ENCODE measurements around the gene ZFHX3.

The ZFHX3 gene

DNA sequence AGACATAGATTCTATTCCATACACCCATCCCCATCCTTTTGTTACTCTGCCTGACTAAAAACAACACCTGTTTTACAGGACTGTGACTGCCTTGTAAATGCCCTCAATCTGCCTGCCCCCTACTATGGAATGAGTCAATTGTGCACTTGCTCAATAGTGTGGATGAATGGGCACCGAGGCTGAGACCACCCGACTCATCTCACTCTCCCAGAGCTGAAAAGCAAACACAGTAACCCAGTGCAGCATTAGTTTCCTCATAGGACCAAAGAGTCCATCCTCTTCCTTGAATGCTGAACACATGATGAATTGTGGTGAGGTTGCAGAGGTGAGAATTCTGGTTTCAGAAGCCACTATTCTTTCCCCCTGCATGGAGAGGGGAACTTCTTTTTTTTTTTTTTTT, 233.7 kb downstream of the ZFHX3 start:
- DNase-seq = no peak

DNA sequence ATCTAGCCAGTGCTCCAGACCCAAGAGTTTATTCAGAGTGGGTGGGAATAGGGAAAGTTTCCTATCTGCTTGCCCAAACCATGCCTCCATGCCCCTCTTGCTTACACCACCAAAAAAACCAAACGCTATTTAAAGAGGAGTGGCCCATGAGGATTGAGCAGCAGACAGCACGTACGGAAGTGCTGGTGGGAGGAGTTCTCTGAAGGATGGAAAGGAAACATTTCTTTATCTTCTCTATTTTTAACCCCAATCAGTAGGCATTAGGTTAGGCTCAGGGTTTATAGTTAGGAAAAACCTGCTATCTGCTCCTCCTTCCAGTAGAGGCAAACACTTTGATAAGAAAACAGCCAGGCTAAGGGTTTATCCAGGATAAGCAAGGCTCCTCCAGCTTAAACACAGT, 235.3 kb downstream of the ZFHX3 start:
- DNase-seq = no peak

DNA sequence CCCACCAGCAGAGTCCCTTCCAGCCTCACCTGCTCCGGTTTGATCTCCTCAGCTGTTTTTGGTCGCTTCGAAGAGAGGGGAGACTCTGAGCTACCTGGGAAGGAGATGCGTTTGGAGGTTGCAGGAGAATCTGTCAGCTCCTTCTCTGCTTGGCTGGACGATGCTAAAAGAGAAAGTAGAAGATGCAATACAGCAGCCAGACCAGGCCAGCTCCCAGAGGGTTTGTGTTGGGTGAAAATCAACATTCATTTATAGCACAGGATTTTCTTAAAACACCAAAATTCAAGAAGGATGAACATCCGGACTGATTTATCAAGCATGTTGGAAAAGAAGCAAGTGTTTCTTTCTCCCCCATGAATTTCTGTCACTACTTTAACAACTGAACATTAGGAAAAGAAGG, 236.1 kb downstream of the ZFHX3 start:
- DNase-seq = no peak

DNA sequence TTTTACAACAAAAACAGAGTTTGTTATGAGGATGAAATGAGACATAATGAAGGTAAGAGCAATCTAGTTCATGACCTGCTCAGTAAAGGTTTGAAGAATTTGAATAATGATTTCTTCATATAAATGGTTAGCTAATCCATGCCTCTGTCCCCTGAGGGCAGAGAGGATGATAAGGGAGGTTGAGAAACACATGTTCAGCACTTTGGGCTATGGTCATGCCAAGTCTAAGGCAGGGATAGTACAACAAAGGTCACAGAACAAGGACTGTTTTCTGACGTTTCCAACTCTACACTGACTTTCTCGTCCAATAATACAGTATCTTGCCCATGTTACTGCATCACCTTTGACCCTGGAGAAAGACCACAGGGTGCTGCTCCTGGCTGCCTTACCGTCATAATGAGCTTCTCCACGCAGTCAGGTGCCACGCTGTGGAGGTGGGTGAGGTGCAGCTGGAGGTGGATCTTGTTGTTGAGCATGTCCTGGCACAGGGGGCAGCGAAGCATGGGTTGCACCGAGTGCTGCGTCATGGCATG, 236.7 kb downstream of the ZFHX3 start:
- DNase-seq = no peak

DNA sequence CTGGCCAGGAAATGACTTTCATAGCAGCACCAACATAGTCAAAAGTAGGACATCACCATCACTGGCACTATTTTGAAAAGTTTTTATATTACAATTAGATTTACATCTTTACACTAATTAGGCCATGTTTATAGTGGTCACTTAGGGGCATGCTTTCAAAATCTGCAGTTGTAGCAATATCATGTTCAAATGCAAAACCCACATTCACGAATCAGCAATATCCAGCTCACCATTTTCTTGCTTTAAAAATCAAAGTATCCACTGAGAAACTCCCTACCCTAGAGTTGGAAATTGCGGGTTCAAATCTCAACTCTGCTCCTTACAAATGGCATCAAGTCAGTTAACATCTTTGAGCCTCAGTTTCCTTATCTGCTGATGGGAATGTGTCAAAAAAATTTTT, 237.4 kb downstream of the ZFHX3 start:
- DNase-seq = no peak

DNA sequence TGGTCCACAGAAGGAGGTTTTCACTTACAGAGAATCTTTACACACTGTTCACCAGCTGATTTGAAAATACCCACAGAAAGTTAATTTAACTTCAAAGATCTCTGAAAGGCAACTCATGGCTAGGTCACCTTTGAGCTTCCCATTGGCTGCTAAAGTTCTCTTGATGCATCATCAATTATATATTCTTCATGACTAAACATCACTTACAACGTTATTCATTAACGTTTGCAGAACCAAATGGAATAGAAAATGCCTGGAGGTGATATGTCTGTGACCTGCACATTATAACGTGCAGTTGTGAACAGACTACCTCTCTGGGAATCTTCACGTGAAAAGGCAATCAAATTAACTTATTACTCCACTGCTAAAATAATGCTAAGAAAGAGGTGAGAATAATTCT, 238.5 kb downstream of the ZFHX3 start:
- DNase-seq = no peak

DNA sequence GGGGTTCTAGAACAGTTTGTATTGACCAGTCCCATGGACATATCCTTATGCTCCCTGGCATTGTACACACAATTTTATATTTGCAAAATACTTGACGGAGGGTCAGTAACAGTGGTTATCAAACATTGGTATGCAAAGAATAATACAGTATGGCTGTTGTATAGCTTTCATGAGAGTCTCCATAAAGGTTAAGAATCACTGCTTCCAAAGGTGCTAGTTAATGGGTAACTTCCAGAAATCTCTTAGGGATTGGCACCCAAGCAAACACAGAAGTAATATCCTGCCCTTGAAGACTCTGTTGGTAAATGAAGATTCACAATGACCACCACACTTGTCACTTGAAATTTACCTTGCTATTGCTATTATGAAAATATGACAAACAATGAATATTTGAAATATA, 239.2 kb downstream of the ZFHX3 start:
- no peak for DNase-seq

DNA sequence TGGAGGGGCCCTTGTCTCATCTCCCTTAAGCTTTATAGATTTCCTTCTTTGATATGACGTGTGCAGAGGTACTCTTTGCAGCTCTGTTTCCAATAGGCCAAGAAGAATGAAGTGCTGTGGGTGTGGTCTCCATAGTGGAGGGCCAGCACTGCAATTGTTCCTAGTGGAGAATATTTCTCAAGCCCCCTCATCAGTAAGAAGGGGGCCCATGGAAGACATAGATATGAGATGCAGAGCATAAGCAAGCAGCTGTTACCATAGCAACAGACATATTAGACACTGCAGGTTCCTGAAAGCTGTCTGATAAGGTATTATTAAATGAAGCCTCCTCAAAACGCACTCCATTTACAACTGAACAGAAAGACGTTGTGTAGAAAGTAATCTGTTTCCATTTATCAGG, 240.7 kb downstream of the ZFHX3 start:
- DNase-seq = no peak

DNA sequence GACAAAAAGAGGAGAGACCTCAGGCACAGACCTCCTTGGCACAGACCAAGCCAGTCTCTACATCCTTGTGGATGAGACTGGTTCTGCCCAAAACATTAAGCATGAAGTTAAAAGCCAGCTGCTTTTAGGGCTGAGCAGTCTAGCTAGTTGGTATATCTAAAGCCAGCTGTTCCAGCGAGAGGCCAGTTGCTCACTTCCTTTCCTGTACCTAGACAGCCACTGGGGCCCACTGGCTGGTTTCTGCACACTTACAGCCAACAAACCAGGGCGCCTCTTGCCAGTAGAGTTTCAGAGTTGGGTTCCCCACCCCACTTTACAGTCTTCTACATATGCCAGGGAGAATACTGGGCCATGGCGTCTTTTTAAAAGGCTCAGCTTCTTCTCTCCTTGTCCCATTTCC, 242.4 kb downstream of the ZFHX3 start:
- no peak for DNase-seq

DNA sequence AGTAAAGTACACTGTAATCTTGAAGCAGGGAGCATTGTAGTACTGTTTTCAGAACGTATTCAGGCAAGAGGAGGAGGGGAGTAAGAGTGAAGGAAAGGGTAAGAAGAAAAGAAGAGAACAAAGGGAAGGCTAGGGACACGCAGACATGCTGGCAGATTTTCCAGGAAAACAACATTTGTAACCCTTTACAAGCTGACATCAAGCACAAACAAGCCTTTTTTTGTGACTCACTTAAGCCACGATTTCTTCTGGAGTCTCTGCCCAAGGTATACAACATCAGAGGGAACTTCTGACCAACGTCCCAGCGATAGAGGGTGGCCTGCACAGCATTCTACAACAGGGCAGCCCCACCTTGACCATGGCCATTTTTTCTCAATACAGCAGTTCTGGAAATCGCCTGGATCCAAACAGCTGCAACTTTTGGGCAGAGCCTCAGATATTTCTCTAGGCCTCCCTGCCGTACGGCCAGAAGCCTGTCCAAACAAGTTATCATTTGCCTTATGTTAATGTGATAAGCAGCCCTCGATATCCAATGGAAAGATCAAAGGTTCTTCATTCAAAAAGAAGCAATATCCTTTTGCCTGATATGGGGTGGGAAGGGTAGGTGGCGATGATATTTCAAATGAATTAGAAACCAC, 247.3 kb downstream of the ZFHX3 start:
- DNase-seq = no peak

DNA sequence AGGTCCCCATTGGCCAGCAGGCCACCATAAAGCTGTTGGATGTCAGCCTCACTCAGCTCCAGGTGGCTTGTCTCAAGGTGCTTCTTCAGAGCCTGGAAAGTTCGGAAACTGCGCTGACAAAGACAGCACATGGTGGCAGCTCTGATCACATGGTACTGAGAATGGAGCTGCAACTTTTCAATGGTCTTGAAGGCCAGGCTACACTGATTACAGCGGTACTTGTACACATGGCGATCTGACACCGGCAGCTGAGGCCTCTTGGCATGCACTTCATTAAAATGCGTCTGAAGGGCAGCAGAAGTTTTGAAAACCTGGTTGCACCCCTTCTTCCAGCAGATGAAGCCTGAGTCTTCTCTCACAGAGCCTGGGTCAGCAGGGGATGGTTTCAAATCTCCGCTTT, 249.7 kb downstream of the ZFHX3 start:
- DNase-seq = no peak

DNA sequence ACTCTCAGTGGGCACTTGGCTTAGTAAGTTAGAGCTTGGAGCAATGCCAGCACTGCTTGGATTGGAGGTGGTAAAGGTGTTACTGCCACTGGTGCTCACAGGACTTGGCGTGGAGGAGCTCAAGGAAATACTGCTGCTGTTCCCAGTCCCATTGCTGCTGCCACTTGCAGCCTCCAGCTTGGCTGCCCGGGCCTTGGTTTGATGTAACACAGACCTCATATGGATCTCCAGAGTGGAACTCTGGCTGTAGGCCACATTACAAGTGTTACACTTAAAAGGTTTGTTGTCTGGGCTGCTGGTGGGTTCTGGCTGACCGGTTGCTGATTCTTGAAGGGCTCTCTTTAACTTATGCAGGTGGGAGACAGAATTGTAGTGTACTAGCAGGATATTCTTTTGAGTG, 250.3 kb downstream of the ZFHX3 start:
- DNase-seq = no peak

DNA sequence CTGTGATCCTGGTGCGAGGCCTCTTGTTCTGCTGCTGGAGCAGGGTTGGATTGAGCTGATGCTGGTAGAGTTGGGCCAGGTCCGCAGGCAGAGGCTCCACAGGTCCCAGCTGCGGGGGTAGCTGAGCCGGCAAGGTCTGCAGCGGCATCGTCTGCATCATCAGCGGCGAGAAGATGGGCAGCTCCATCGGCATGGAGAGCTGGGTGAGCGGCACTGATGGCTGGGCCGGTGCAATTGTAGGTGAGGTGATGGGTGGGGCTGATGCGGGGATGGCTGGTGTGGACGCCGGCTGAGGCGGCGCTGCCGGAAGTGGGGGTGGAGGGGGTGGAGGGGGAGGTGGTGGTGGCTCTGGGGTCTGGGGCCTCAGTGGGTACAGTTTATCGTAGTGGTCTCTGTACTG, 251.7 kb downstream of the ZFHX3 start:
- no peak for DNase-seq

DNA sequence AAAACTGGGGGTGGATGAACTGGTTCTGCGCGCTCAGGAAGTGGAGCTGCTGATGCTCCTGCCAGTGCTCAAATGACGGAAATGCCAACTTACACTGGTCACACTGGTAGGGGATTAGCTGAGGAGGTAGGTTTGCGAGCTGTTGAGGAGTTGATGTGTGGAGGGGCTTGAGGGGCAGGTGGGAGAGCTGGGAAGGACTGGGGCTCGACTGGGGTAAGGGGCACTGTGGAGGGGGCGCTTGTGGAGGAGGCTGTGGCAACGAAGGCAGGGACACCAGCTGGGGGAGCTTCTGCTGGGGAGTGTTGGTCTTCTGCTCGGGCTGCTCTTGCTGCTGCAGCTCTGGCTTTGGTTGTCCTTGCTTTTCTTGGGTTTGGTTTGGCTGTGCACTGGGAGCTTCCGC, 252.9 kb downstream of the ZFHX3 start:
- no peak for DNase-seq

DNA sequence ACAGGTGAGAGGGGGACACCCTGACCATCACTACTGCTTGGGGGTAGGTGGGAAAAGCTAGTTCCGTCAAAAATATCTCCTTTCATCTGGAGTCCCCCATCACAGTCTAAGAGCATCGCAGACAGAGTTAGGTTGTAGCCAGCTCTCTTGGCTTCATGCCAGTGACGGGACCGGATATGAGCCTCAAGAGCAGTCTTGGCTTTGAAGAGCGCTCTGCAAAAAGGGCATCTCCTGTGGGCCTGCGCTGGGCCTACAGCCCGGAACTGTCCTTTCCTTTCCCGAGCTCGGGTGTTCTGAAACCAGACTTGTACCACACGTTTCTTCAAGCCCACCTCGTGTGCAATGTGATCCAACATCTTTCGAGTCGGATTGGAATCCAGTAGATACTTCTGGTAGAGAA, 253.6 kb downstream of the ZFHX3 start:
- DNase-seq = no peak

DNA sequence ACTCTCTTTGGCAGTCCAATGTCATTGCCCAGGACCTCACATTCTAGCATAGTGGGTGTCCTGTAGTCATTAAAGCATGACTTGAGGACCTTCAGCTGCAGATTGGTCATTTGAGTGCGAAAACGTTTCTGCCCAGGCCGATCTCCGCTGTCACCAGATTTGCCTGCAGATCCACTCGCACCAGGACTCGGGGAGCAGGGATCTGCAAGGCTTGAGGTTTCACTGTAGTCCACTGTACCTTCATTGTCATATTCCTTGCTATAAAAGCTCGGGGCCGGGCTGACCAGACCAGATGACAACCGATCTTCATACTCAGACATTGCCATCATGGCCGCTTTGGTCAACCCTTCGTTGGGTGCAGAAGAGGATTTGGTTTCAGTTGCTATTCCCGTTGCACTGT, 254.2 kb downstream of the ZFHX3 start:
- DNase-seq = no peak

DNA sequence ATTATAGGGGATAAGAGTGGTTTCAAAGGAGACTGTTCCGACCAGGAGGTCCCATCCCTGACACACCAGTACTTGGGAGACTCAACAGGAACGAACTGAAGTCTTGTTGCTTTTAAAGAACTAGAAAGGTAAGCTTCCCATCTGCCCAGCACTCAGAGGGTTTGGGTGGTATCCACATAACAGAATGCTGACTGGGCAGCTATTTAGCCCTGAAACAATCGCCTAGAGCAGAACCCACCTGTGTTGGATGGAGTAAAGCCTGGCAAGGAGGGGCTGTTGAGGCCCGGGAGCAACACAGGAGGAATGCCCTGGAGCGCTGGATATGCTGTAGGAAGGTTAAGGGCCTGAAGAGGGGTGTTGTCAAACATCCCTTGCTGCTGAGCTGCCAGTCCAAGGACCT, 254.9 kb downstream of the ZFHX3 start:
- DNase-seq = no peak

DNA sequence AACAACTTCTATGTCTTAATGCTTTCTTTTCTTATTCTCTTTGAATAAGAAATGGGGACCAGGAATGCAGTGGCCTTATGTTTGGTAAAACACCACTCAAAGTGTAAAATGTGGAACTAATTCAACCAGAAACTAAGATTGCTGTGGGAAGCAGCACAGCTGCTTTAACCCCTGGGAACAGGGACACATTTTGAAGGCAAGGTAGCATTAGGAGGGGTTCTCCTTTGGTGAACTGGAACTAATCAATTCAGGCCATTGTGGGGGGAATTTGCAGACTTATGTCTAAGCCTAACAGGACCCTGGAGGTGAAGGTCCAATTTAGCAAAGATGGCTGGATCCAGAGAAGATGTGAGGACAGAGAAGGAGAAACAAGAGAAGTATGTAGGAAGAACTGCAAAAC, 256.1 kb downstream of the ZFHX3 start:
- no peak for DNase-seq

DNA sequence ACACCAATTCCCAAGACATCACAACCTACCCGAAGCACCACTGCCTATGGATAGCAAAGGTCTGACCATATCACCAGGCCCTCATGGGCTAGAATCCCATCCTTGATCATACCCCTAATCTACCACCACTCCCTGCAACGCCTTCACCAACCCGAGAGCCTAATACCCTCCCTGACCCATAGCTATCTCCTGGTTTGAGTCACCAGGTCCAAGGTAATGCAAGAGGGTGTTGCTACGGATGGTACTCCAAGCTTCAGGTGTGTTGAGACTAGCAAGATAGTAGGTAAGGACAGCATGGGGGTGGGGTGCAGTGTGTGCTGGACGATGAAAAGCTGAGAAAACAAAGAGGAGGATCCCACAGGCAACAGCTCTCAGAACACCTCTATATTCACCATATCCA, 258.0 kb downstream of the ZFHX3 start:
- DNase-seq = no peak

DNA sequence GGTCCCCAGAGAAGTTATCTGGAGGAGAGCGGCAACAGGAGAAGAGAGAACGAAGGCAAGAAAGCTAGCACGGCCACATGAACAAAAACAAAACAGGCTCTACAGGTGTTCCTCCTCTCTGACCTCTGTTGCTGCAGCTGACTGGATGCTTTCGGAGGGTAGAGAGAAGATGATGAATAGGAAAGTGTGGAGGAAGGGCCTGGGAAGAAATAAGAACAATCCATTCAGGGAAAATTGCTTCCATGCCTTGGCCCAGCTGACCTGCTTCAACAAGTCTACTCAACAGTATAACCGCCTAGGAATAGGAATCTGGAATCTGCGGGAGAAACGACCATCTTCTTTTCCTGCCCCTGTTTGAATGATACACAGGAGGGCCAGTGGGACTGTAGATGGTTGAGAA, 258.5 kb downstream of the ZFHX3 start:
- DNase-seq = no peak

DNA sequence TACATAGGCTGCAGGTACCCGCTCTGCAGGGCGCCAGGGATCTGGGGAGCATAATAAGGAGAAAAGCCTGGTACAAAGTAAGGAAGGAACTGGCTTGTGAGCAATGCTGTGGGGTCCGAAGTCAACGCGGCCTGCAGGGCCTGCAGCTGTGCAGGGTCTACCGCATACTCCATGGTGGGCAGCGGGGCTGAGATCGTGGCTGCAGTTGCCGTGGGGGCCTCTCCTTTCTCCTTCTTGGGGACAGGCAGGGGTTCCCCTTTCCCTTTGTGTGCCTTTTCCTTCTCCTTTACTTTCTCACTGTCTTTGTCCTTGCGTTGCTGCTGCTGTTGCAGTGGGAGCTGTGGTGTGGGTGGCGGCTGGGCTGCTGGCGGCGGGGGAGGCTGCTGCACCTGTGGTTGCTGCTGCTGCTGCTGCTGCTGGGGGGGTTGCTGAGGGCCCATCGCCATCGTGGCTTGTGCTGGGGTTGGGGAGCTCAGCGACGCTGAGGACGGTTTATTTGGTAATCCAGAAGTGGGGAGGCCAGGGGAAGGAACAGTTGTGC, 259.6 kb downstream of the ZFHX3 start:
- DNase-seq = no peak

DNA sequence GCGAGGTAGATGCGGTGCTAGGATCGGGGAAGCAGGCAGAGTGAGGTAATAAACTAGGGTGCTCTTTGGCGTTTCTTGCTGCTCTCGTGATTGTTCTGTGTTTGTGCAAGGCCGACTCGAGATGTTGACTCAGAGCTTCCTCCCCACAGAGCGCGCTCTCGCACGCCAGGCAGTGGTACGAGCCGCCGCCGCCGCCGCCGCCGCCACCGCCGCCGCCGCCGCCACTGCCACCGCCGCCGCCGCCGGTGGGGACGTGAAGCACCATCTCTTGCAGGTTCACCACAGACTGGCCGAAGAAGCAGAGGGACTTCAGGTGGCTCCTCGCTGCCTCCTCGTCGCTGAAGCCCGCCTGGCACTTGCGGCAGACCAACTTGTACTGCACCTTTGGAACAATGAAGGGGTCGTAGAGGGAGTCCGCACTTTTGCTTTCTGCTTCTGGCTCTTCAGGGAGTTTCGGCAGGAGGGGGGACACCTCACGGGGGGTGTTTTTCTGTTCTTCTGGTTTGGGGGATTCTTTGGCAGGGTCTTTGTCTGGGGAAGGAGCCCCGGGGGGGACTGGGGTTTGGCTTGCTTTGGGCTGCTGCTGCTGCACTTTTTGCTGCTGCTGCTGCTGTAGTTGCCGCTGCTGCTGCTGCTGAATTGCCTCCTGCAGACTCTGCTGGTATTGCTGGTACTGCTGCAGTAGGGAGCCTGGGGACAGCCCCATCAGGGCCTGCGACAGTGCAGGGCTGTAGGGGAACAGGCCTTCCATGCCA, 260.2 kb downstream of the ZFHX3 start:
- peak in 5 of 6 experiments; percentile 4 to 56 (median 26) for DNase-seq

DNA sequence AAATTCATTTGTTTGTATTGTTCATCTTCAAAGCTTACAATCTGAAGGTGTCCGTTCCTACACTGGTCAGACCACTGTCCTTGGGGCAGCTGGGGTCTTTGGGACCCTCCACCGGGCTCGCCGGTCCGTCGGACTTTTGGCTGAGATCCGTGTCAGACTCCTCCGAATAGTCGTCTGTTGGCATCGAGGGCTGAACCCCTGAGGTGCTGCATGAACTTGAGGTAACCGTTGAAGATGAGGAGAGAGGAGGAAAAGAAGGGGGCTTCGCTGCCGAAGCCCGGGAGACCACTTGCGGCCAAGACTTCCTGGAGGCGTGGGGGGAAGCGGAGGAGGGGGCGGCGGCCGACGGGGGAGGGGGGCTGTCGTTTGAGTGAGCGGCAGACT, 260.8 kb downstream of the ZFHX3 start:
- DNase-seq = no peak

DNA sequence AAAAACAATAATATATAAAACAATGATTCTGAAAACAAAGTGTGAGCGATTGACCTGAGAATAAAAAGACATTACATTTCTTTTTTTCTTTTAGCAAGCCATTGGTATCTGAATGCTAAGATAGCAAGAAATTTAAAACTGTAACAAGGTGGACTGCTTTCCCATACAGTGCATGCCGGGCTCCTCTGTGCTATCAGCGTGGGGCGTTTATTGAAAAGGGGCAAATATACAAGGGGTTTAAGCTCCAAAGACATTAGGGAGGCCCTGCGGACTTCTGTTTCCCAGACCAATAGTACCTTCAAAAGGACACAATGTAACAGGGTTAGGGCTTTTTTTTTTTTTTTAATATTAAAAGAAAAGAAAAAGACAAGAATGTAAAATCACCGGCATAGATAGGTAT, 261.3 kb downstream of the ZFHX3 start:
- no peak for DNase-seq

DNA sequence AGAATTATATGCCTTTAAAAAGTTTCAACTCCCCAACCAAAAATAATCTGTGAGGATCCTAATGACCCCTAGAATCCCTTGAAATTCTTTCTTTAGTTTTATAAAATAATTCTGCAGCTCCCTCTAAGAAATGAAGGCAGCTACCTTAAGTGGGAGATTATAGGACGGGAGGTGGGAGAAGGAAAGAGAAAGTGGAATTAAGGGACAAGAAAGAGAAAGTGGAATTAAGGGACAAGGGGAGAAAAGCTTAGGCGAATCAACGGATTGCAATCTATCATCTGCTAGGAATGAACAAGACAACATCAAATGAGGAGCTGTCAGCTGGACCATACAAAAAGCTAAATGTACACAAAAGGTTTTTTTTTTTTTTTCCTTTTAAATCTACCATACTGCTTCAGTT, 262.0 kb downstream of the ZFHX3 start:
- no peak for DNase-seq

Data from stimulated activated naive CD4-positive, alpha-beta T cell (primary cell).